Astrocyte (in vitro differentiated cells and primary cell): ENCODE data around the gene RANBP2. TPM values are rescaled to one million over a fixed set of nuclear protein-coding genes. Genes with fewer than 3 reads are reported as not detected.

Experiments used
- DNase-seq: peaks from one replicate; pipeline ENCODE4 v3.0.0-alpha.2; 2010; ENCODE audit warnings: low read depth
- FAIRE-seq: peaks from 2 replicates; lab custom pipeline; 2011; peaks lifted over from hg19 to GRCh38; lab: Jason Lieb, UNC
- H2AFZ ChIP-seq: 2 replicates; pipeline ENCODE4 v1.6.0; 2012; ENCODE audit warnings: low read depth, low read length, inconsistent platforms
- H3K27ac ChIP-seq: 2 replicates; pipeline ENCODE4 v1.5.1; 2011; ENCODE audit warnings: low read depth, low read length, inconsistent platforms
- H3K27me3 ChIP-seq: 2 replicates; pipeline ENCODE4 v1.6.0; 2011; ENCODE audit warnings: low read length, inconsistent platforms; ENCODE audit not compliant: insufficient read depth
- H3K36me3 ChIP-seq: 2 replicates; pipeline ENCODE4 v1.5.1; 2011; ENCODE audit warnings: low read length, inconsistent platforms; ENCODE audit not compliant: insufficient read depth
- H3K4me1 ChIP-seq: 2 replicates; pipeline ENCODE4 v1.5.1; 2011; ENCODE audit warnings: low read length, inconsistent platforms; ENCODE audit not compliant: insufficient read depth
- H3K4me2 ChIP-seq: 2 replicates; pipeline ENCODE4 v1.6.0; 2012; ENCODE audit warnings: low read length, inconsistent platforms
- H3K4me3 ChIP-seq: 2 replicates; pipeline ENCODE4 v1.5.1; 2011; ENCODE audit warnings: low read depth, mild to moderate bottlenecking, low read length, inconsistent platforms; ENCODE audit not compliant: insufficient read depth
- H3K79me2 ChIP-seq: 2 replicates; pipeline ENCODE4 v1.6.0; 2012; ENCODE audit warnings: mild to moderate bottlenecking, low read length, inconsistent platforms; ENCODE audit not compliant: insufficient read depth
- H3K9ac ChIP-seq: 2 replicates; pipeline ENCODE4 v1.6.0; 2012; ENCODE audit warnings: mild to moderate bottlenecking, low read length, inconsistent platforms
- H3K9me3 ChIP-seq: 2 replicates; pipeline ENCODE4 v1.5.1; 2012; ENCODE audit warnings: low read depth, mild to moderate bottlenecking, low read length, inconsistent platforms; ENCODE audit not compliant: insufficient read depth
- H4K20me1 ChIP-seq: 2 replicates; pipeline ENCODE4 v1.6.0; 2012; ENCODE audit warnings: low read length, inconsistent platforms; ENCODE audit not compliant: insufficient read depth
- H3K27ac Mint-ChIP-seq: one replicate; pipeline ENCODE4 v1.8.0; 2021; ENCODE audit warnings: mild to moderate bottlenecking, mixed read lengths; ENCODE audit not compliant: unreplicated experiment
- H3K27me3 Mint-ChIP-seq: one replicate; pipeline ENCODE4 v1.8.0; 2021; ENCODE audit warnings: low read depth, mixed read lengths; ENCODE audit not compliant: unreplicated experiment
- H3K36me3 Mint-ChIP-seq: one replicate; pipeline ENCODE4 v1.8.0; 2021; ENCODE audit warnings: low read depth, mixed read lengths; ENCODE audit not compliant: unreplicated experiment
- H3K4me1 Mint-ChIP-seq: one replicate; pipeline ENCODE4 v1.8.0; 2021; ENCODE audit warnings: low read depth, mixed read lengths; ENCODE audit not compliant: unreplicated experiment
- H3K4me3 Mint-ChIP-seq: one replicate; pipeline ENCODE4 v1.8.0; 2021; ENCODE audit warnings: mild to moderate bottlenecking, moderate library complexity, mixed read lengths; ENCODE audit not compliant: unreplicated experiment
- H3K9me3 Mint-ChIP-seq: one replicate; pipeline ENCODE4 v1.8.0; 2021; ENCODE audit warnings: mild to moderate bottlenecking, mixed read lengths; ENCODE audit not compliant: unreplicated experiment
- EZH2 ChIP-seq: IDR thresholded peaks from 2 replicates; pipeline ENCODE4 v1.6.1; 2012; ENCODE audit warnings: mild to moderate bottlenecking, low read length, inconsistent platforms; ENCODE audit not compliant: insufficient read depth
- total RNA-seq: library from RNA; stranded (reverse); gene quantifications from 2 replicates; pipeline ENCODE4 v1.2.1, GENCODE V29; 2021
- TF ChIP-seq, protein P1 (sequence below): IDR thresholded peaks from 2 replicates; pipeline ENCODE4 v1.5.1; 2011; ENCODE audit warnings: low read depth, mild to moderate bottlenecking, inconsistent platforms, low read length, moderate library complexity; ENCODE audit not compliant: insufficient read depth

Gene RANBP2
- total RNA-seq, 1 donor from 2014 or later, result 75.4 TPM

GRCh38 chr2:108823286-108823685, 104.0 kb downstream of the RANBP2 start:
- Histone ChIP-seq H2AFZ (no peak overlapping the region), H3K4me2 (no peak overlapping the region), H3K27ac (no peak overlapping the region), H3K9ac (no peak overlapping the region), H3K79me2 (no peaks in the 10 kb centered on the region), H4K20me1 (no peaks in the 10 kb centered on the region), H3K4me1 (no peaks in the 10 kb centered on the region), H3K9me3 (peaks cover 4% of the 10 kb centered on the region), H3K27me3 (no peaks in the 10 kb centered on the region), H3K4me3 (no peak overlapping the region), H3K36me3 (peaks cover 14% of the 10 kb centered on the region)
- FAIRE-seq (no peak), DNase-seq (no peak)
- H3K4me3 Mint-ChIP-seq, result no peak overlapping the region
- H3K4me1 Mint-ChIP-seq, result no peaks in the 10 kb centered on the region
- no peaks in the 10 kb centered on the region for H3K27me3 Mint-ChIP-seq
- peaks cover 10% of the 10 kb centered on the region for H3K9me3 Mint-ChIP-seq
- H3K27ac Mint-ChIP-seq, result no peak overlapping the region
- TF ChIP-seq, protein P1, sequence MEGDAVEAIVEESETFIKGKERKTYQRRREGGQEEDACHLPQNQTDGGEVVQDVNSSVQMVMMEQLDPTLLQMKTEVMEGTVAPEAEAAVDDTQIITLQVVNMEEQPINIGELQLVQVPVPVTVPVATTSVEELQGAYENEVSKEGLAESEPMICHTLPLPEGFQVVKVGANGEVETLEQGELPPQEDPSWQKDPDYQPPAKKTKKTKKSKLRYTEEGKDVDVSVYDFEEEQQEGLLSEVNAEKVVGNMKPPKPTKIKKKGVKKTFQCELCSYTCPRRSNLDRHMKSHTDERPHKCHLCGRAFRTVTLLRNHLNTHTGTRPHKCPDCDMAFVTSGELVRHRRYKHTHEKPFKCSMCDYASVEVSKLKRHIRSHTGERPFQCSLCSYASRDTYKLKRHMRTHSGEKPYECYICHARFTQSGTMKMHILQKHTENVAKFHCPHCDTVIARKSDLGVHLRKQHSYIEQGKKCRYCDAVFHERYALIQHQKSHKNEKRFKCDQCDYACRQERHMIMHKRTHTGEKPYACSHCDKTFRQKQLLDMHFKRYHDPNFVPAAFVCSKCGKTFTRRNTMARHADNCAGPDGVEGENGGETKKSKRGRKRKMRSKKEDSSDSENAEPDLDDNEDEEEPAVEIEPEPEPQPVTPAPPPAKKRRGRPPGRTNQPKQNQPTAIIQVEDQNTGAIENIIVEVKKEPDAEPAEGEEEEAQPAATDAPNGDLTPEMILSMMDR, result no peak
- TF ChIP-seq EZH2, result no peak
- peaks cover 19% of the 10 kb centered on the region for H3K36me3 Mint-ChIP-seq

GRCh38 chr2:108824316-108825070, 105.2 kb downstream of the RANBP2 start:
- H3K27me3 ChIP-seq, result no peaks in the 10 kb centered on the region
- FAIRE-seq (no peak), DNase-seq (no peak)
- H3K9me3 Mint-ChIP-seq, result peaks cover 10% of the 10 kb centered on the region
- H3K4me3 Mint-ChIP-seq, result no peak overlapping the region
- H3K27ac Mint-ChIP-seq, result no peak overlapping the region
- H3K4me2 ChIP-seq, result no peak overlapping the region
- peaks cover 9% of the 10 kb centered on the region for H3K36me3 ChIP-seq
- H3K27me3 Mint-ChIP-seq, result no peaks in the 10 kb centered on the region
- H3K9ac ChIP-seq, result no peak overlapping the region
- no peak overlapping the region for H2AFZ ChIP-seq
- no peak overlapping the region for H3K27ac ChIP-seq
- TF ChIP-seq, protein P1, result no peak
- TF ChIP-seq EZH2, result no peak
- peaks cover 14% of the 10 kb centered on the region for H3K36me3 Mint-ChIP-seq
- no peaks in the 10 kb centered on the region for H3K79me2 ChIP-seq
- H4K20me1 ChIP-seq, result no peaks in the 10 kb centered on the region
- H3K4me1 ChIP-seq, result no peaks in the 10 kb centered on the region
- H3K9me3 ChIP-seq, result no peaks in the 10 kb centered on the region
- no peak overlapping the region for H3K4me3 ChIP-seq
- H3K4me1 Mint-ChIP-seq, result no peaks in the 10 kb centered on the region

DNA sequence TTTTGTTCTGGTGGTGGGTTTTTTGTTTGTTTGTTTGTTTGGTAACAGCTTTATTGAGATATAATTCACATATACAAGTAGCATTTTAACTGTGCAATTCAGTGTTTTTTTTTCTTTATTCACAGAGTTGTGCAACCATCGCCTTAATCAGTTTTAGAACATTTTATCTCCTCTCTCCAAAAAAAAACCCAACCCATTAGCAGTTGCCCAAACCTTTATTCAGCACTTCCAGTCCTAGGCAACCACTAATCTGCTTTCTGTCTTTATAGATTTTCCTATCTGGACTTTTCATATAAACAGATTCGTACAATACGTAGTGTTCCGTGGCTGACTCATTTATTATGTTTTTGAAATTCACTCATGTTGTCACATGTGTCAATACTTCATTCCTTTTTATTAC, 106.0 kb downstream of the RANBP2 start:
- no peak overlapping the region for H3K4me3 ChIP-seq
- no peaks in the 10 kb centered on the region for H3K9me3 ChIP-seq
- no peak overlapping the region for H3K4me2 ChIP-seq
- DNase-seq (peak; percentile 3), FAIRE-seq (no peak)
- Mint-ChIP-seq H3K9me3 (peaks cover 3% of the 10 kb centered on the region), H3K4me3 (no peak overlapping the region), H3K27me3 (no peaks in the 10 kb centered on the region), H3K27ac (no peak overlapping the region), H3K36me3 (peaks cover 6% of the 10 kb centered on the region), H3K4me1 (no peaks in the 10 kb centered on the region)
- H2AFZ ChIP-seq, result no peak overlapping the region
- H3K4me1 ChIP-seq, result no peaks in the 10 kb centered on the region
- no peak overlapping the region for H3K27ac ChIP-seq
- H3K36me3 ChIP-seq, result peaks cover 4% of the 10 kb centered on the region
- TF ChIP-seq, protein P1, result no peak
- TF ChIP-seq EZH2, result no peak
- H3K79me2 ChIP-seq, result no peaks in the 10 kb centered on the region
- H4K20me1 ChIP-seq, result no peaks in the 10 kb centered on the region
- no peaks in the 10 kb centered on the region for H3K27me3 ChIP-seq
- no peak overlapping the region for H3K9ac ChIP-seq
